ENCODE data around the gene FAM3A.

DNA sequence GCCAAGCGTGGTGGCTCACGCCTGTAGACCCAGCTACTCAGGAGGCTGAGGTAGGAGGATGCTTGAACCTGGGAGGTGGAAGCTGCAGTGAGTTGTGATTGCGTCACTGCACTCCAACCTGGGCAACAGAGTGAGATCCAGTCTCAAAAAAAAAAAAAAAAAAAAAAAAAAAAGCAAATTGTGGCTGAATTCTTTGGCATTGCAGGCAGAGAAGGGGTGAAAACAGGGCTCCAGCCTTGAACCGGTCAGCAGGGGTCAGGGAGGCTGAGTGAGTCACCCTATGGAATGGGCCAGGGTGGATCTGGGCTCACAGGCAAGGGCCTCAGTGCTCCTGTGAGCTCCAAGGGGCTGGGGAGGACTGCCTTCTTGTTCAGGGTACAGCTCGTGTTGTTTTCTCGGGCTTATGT, 13.2 kb upstream of the FAM3A start:
- TF ChIP-seq CTCF (conservative IDR thresholded peaks at IDR 0.05; ENCODE audit: low read length) (no peak), EZH2phosphoT487 (IDR thresholded peaks at IDR 0.05; ENCODE audit: borderline replicate concordance) (no peak)

Measured in Loucy (cell line).